Testis (tissue), 3 donors: ENCODE measurements around the gene ITPKA. TPM values are rescaled to one million over a fixed set of nuclear protein-coding genes. Genes with fewer than 3 reads are reported as not detected.

Experiments used
- DNase-seq: peaks from one replicate; pipeline ENCODE4 v3.0.0-alpha.2; 2019
- H3K27ac ChIP-seq, 2 donors: fragments of 200-600 bp; sonication (generic); one replicate each; pipeline ENCODE4 v1.5.1; 2019
- H3K27me3 ChIP-seq: fragments of 200-600 bp; sonication (generic); one replicate; pipeline ENCODE4 v1.5.1; 2019
- H3K36me3 ChIP-seq: fragments of 200-600 bp; sonication (generic); one replicate; pipeline ENCODE4 v1.5.1; 2017; ENCODE audit warnings: low read depth; ENCODE audit errors: missing control alignments
- H3K4me1 ChIP-seq: fragments of 200-600 bp; sonication (generic); one replicate; pipeline ENCODE4 v1.5.1; 2019
- H3K4me3 ChIP-seq, 2 donors: fragments of 200-600 bp; sonication (generic); one replicate each; pipeline ENCODE4 v1.5.1; 2017 to 2019
- H3K9me3 ChIP-seq: fragments of 200-600 bp; sonication (generic); one replicate; pipeline ENCODE4 v1.5.1; 2017
- POLR2A ChIP-seq: fragments of 450-650 bp; IDR thresholded peaks from one replicate; pipeline ENCODE4 v1.6.1; 2017; ENCODE audit warnings: antibody characterized with exemption, mild to moderate bottlenecking, moderate library complexity
- WGBS, 2 donors: methylation state at CpG; one replicate each; pipeline ENCODE4 v1.1.5; 2018; 5-methylcytosine and 5-hydroxymethylcytosine counted together
- intact Hi-C: fragments of 100-400 bp; cut with DNase I; formaldehyde crosslinking; loops from one replicate; pipeline ENCODE4 v1.15.1; 2023; ENCODE audit warnings: low total_unique reads
- polyA plus RNA-seq: library from polyadenylated mRNA; stranded (reverse); fragments of 350-450 nt; fragmentation: Illumina TruSeq; extraction: RNeasy Lipid Tissue Mini Kit (QIAGEN cat#74804); gene quantifications from one replicate; pipeline ENCODE4 v1.2.3, GENCODE V29; 2014; ENCODE audit warnings: low read depth, low replicate concordance; ENCODE audit not compliant: insufficient read depth
- total RNA-seq, 2 donors: library from RNA; depleted of rRNA; stranded (reverse); fragments of >200 nt; gene quantifications; one replicate each; pipeline ENCODE4 v1.2.3, GENCODE V29; 2016
- TF ChIP-seq, protein P1 (sequence below), 3 experiments: fragments of 450-650 bp in 2 of 3; fragments of 200-600 bp in 1 of 3; sonication (generic) in 1 of 3; IDR thresholded peaks; one replicate each; pipeline ENCODE4 v1.5.1; 2016 to 2019; ENCODE audit warnings: antibody characterized with exemption in 3 of 3, mild to moderate bottlenecking in 2 of 3, moderate library complexity in 1 of 3

Gene ITPKA
- total and polyA plus RNA-seq, 3 donors from 2014 or later: 12.1 to 21.3 (median 16.7) TPM

GRCh38 chr15:41483115-41483514 lies 10.6 kb upstream of the ITPKA start:
- Histone ChIP-seq H3K4me1 (no peaks in the 10 kb centered on the region), H3K9me3 (no peaks in the 10 kb centered on the region), H3K27ac (no peak overlapping the region), H3K36me3 (no peaks in the 10 kb centered on the region), H3K27me3 (no peaks in the 10 kb centered on the region), H3K4me3 (no peak overlapping the region)
- DNase-seq: no peak
- intact Hi-C loops: no loop called here
- TF ChIP-seq, protein P1, sequence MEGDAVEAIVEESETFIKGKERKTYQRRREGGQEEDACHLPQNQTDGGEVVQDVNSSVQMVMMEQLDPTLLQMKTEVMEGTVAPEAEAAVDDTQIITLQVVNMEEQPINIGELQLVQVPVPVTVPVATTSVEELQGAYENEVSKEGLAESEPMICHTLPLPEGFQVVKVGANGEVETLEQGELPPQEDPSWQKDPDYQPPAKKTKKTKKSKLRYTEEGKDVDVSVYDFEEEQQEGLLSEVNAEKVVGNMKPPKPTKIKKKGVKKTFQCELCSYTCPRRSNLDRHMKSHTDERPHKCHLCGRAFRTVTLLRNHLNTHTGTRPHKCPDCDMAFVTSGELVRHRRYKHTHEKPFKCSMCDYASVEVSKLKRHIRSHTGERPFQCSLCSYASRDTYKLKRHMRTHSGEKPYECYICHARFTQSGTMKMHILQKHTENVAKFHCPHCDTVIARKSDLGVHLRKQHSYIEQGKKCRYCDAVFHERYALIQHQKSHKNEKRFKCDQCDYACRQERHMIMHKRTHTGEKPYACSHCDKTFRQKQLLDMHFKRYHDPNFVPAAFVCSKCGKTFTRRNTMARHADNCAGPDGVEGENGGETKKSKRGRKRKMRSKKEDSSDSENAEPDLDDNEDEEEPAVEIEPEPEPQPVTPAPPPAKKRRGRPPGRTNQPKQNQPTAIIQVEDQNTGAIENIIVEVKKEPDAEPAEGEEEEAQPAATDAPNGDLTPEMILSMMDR (IDR thresholded peaks at IDR 0.05): no peak
- no peak for TF ChIP-seq POLR2A

DNA sequence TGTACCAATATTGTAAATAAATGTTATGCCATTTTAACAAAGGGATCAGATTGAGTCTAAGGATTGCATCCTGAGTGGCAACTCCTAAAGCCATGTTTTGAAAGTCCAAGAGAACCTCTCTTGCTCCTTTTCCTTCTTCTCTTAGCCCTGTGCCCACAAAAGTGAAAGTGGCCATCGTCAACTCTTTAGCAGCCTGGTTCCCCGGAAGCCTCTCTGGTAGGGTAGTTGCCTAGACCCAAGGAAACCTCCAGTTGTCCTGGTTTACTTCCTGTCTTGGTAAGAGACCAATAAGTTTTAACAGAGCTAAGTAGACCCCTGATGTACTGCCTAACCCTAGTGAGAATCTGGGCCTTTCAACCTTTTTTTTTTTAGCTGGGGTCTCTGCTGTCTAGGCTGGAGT lies 10.2 kb upstream of the ITPKA start:
- H3K4me1 ChIP-seq: no peaks in the 10 kb centered on the region
- intact Hi-C loops: no loop called here
- no peak overlapping the region for H3K4me3 ChIP-seq
- no peak for DNase-seq
- WGBS, 2 donors: 85 to 94% methylated on average over 2 of the region's 2 CpGs
- no peaks in the 10 kb centered on the region for H3K9me3 ChIP-seq
- TF ChIP-seq POLR2A: no peak
- TF ChIP-seq, protein P1 (IDR thresholded peaks at IDR 0.05): no peak
- H3K36me3 ChIP-seq: no peaks in the 10 kb centered on the region
- H3K27ac ChIP-seq: no peak overlapping the region
- H3K27me3 ChIP-seq: no peaks in the 10 kb centered on the region

- Histone ChIP-seq H3K27ac (no peak overlapping the region), H3K27me3 (no peaks in the 10 kb centered on the region), H3K4me1 (no peaks in the 10 kb centered on the region), H3K4me3 (no peak overlapping the region), H3K9me3 (no peaks in the 10 kb centered on the region), H3K36me3 (no peaks in the 10 kb centered on the region)
- intact Hi-C loops: no loop called here
- TF ChIP-seq, protein P1 (IDR thresholded peaks at IDR 0.05): no peak
- no peak for TF ChIP-seq POLR2A
- no peak for DNase-seq
- WGBS, 2 donors: 71 to 75% methylated on average over 11 of the region's 11 CpGs
Measured at GRCh38 chr15:41484937-41485625, 8.6 kb upstream of the ITPKA start.

DNA sequence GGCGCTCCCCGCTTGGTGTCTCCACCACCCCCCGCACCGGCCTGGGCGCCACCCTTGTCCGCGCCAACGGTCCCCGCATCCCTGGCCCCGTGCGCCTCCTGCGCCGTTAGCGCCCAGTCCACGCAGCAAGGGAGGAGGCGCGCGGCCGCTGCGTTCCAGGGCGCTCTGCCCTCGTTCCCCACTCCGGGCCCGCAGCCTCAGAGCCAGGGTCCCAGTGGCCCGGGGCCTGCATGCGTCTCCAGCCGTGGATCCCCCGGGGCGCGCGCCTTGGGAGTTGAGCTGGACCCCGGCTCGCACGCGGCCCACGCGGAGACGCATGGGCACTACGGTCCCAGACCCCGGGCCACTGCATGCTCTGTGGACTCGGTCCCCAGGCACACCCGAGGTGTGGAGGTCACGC lies 7.4 kb upstream of the ITPKA start:
- no peak for DNase-seq
- H3K9me3 ChIP-seq: no peaks in the 10 kb centered on the region
- H3K4me3 ChIP-seq: peak overlapping the region in 1 of 2 donors; percentile 1
- TF ChIP-seq, protein P1 (IDR thresholded peaks at IDR 0.05): no peak
- no peak for TF ChIP-seq POLR2A
- no peaks in the 10 kb centered on the region for H3K4me1 ChIP-seq
- no peaks in the 10 kb centered on the region for H3K27me3 ChIP-seq
- H3K27ac ChIP-seq: no peak overlapping the region
- no peaks in the 10 kb centered on the region for H3K36me3 ChIP-seq
- intact Hi-C loops: no loop called here
- WGBS, 2 donors: 79 to 80% methylated on average over 9 to 25 of the region's 43 CpGs

DNA sequence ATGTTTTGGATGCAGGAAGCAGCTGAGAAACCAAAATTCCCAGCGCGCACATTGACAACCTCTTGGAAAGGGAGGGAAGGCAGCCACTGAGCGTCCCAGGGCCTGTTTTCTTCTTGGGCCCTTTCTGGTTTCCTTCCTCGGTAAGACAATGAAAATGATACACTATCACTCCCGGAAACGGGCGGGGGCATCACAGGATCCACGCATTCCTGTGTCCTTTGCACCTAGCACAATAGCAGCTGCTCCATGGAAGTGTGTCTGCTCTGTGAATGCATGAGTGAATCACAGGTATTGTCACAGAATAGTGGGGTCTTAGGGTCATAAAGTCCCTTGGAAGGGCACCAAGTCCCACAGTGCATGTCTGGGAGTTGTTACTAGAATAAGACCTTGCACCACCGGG lies 6.3 kb upstream of the ITPKA start:
- no peak for DNase-seq
- TF ChIP-seq POLR2A: no peak
- TF ChIP-seq, protein P1 (IDR thresholded peaks at IDR 0.05): no peak
- no peaks in the 10 kb centered on the region for H3K9me3 ChIP-seq
- intact Hi-C loops: no loop called here
- H3K4me1 ChIP-seq: peaks cover under 1% of the 10 kb centered on the region
- 59 to 62% methylated on average over 8 to 9 of the region's 9 CpGs for WGBS, 2 donors
- H3K4me3 ChIP-seq: no peak overlapping the region
- H3K36me3 ChIP-seq: no peaks in the 10 kb centered on the region
- no peak overlapping the region for H3K27ac ChIP-seq
- H3K27me3 ChIP-seq: no peaks in the 10 kb centered on the region
